Amygdala (tissue), 56 donors: Measurements from ENCODE around the gene S100PBP.
"Not testable (repeated sequence)": the region's sequence is repeated elsewhere in the genome, so short reads cannot be mapped to it uniquely, and the experiment has no call there.

ENCODE experiments used
- DNase-seq, 56 donors: peaks; one replicate each; lab custom pipeline; 2025; lab: John Stamatoyannopoulos, UW

The S100PBP gene

DNA sequence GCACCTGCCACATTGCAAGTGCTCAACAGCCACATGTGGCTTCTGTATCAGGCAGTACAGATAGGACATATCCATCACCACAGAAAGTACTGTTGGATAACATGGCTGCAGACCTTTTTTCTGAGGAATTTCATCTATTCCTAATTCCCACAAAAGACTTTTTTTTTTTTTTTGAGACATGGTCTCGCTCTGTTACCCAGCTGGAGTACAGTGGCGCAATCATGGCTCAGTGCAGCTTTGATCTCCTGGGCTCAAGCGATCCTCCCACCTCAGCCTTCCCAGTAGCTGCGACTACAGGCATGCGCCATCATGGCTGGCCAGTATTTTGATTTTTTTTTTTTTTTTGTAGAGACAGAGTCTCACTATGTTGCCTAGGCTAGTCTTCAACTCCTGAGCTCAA, 33.6 kb upstream of the S100PBP start:
- DNase-seq, result no peak

- DNase-seq, result no peak
Measured at GRCh38 chr1:32784817-32785216, 32.6 kb upstream of the S100PBP start.

- DNase-seq, result no peak
Measured at GRCh38 chr1:32786856-32787255, 30.6 kb upstream of the S100PBP start.

DNA sequence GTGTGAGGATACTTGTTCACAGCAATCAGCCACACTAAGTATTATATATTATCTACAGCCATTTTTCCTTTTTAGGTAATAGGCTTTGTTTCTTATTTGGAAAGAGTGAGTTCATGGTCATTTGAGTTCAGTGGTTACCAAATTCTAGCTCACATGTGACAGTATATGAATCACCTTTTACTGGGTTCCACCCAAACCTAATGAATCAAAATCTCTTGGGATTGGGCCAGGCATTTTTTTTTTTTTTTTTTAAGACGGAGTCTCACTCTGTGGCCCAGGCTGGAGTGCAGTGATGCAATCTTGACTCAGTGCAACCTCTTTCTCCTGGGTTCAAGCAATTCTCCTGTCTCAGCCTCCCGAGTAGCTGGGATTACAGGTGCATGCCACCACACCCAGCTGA, 28.1 kb upstream of the S100PBP start:
- not testable (repeated sequence) for DNase-seq

DNA sequence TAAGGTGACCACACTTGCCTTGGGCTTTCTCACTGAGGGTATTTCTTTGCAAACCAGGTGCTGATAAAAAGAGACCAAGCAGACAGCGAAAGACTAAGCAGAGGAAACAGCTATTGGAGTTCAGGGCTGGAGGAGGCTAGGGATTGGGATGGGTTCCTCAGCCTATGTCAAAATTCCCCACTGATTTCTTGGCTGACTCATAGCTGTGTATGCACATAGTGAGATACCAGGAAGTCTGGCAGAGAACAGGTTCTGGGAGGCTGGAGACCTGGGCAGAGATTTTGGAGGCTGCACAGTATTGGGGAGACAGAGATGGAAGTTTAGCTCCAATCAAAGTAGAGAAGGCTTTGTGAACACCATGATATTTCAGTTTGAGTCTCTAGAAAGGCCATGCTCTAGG, 25.6 kb upstream of the S100PBP start:
- DNase-seq, result no peak

GRCh38 chr1:32795763-32796162, 21.7 kb upstream of the S100PBP start:
- not testable (repeated sequence) for DNase-seq

- no peak for DNase-seq
Measured at GRCh38 chr1:32797456-32797855, 20.0 kb upstream of the S100PBP start.

DNA sequence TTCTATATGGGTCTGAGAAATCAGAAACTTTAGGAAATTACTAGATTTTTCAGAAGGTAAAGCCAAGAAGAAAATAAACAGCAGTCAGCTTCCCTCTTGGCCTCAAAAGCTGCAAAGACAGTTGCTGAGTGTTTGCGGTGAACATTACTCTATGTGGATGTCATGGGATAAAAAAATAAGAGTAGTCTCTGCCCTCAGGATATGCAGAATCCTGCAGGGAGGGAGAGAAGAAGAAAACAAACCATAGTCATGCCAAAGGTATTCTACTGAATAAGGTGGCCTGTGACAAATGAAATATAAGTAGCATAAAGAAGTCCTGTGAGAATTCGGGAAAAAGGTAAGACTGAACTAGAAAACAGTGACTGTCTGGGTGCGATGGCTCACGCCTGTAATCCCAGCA, 19.3 kb upstream of the S100PBP start:
- no peak for DNase-seq

DNA sequence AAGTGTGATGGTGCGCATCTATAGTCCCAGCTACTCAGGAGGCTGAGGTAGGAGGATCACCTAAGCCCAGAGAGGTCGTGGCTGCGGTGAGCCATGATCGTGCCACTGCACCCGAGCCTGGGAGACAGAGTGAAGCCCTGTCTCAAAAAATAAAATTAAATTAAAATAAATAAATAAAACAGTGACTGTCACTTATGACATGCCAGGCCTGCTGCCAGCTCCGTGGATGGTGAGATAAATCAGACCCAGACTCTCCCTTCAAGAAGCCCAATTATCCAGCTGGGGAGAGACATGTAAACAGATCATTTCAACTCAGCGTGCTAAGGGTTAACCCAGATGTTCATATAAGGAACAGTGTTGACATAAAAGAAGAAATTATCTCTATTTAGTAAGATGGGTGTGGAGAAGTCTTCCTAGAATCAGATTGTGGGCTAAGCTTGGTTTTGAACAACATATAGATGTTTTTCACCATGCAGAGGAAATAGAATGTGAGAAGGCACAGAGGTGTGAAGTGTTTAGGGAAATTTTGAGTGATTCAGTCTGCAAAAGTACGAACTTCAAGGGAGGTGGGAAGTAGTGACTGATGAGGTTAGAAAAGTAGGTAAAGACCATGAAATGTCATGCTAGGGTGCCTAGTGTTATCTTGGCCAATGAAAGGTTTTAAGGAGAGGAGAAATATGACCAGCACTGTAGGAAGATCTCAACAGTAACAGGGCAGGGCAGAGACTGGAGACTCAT, 18.6 kb upstream of the S100PBP start:
- DNase-seq, result no peak

DNA sequence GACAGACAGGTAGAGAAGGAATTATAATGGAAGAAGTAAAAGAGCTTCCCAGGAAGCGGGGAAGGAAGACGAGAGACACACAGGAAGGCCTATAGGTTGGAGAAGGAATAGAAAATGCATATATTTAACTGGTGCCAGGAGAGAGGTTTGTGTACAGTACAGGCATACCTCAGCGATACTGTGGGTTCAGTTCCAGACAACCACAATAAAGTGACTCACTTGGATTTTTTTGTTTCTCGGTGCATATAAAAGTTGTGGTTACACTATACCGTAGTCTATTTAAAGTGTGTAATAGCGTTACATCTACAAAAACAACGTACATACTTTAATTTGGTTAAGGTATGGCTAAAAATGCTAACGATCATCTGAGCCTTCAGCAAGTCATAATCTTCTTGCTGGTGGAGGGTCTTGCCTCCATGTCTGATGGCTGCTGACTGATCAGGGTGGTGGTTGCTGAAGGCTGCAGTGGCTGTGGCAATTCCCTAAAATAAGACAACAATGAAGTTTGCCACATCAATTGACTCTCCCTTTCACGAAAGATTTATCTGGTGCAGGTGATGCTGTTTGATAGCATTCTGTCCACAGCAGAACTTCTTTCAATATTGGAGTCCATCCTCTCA, 16.2 kb upstream of the S100PBP start:
- DNase-seq, result no peak

DNA sequence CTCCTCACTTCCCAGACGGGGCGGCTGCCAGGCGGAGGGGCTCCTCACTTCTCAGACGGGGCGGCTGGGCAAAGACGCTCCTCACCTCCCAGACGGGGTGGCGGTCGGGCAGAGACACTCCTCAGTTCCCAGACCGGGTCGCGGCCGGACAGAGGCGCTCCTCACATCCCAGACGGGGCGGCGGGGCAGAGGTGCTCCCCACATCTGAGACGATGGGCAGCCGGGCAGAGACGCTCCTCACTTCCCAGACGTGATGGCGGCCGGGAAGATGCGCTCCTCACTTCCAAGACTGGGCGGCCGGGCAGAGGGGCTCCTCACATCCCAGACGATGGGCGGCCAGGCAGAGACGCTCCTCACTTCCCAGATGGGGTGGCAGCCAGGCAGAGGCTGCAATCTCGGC, 13.0 kb upstream of the S100PBP start:
- DNase-seq, result not testable (repeated sequence)

- DNase-seq, result no peak
Measured at GRCh38 chr1:32806290-32806689, 11.2 kb upstream of the S100PBP start.

DNA sequence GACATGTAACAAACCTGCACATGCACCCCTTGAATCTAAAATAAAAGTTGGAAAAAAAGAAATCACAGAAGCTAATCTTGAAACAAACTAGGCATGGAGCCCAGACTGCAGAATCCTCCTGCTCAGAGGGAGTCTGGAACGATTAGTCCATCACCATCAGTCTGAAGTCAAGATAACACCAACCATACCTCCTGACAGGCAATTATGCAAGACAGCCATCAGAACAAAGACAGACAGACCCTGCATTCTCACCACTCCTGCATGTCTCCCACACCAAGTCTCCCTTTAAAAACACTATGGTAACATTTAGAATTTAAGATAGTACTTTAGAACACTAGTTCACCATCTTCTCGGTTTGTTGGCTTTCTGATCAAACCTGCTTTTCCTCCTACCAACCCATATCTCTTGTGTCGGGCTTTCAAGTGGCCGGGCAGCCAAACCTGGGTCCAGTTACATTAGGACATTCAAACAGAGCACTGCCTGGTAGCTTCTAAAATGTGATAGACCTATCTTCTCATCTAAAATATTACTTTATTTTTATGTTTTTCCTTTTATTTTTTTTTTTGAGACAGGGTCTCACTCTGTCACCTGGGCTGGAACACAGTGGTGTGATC, 10.4 kb upstream of the S100PBP start:
- no peak for DNase-seq

- DNase-seq, result no peak
Measured at GRCh38 chr1:32808580-32808979, 8.9 kb upstream of the S100PBP start.

GRCh38 chr1:32810358-32810757, 7.1 kb upstream of the S100PBP start:
- DNase-seq, result no peak

DNA sequence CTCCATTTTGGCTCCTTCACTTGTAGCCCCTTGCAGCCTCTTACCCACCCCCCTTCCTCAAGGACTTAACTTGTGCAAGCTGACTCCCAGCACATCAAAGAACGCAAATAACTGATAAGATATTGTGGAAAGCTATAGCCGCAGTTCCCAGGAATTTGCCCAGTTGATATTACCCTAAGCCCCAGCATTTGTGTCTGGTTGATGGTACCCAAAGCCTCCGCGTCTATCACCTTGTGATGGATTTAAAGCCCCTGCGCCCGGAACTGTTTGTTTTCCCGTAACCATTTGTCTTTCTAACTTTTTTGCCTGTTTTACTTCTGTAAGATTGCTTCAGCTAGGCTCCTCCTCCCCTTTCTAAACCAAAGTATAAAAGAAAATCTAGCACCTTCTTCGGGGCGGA, 6.2 kb upstream of the S100PBP start:
- no peak for DNase-seq

DNA sequence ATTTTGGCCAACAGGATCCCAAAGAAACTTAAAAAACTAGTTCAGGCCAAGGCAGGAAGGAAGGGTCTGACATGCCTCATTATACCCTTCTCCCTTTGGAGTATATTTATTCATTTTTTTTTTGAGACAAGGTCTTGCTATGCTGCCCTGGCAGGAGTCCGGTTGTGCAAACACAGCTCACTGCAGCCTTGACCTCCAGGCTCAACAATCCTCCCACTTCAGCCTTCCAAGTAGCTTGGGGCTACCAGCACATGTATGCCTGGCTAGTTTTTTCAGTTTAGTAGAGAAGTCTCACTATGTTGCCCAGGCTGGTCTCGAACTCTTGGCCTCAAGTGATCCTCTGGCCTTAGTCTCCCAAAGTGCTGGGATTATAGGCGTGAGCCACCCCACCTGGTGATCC, 5.5 kb upstream of the S100PBP start:
- DNase-seq, result no peak

- no peak for DNase-seq
Measured at GRCh38 chr1:32813941-32814739, 3.3 kb upstream of the S100PBP start.

GRCh38 chr1:32816676-32817158, 736 bp upstream of the S100PBP start:
- DNase-seq, result peak in 8 of 56 donors; percentile 22 to 52 (median 44)

- peak in 53 of 56 donors; percentile 4 to 76 (median 55) for DNase-seq
Measured at GRCh38 chr1:32817815-32818786, 648 bp downstream of the S100PBP start.
